Stimulated activated CD4-positive, alpha-beta T cell treated with anti-CD3 and anti-CD28 coated beads, Interleukin-12 subunit alpha, Interleukin-12 subunit beta, amount 100 ng/mL, for 4 hours (primary cell): ENCODE results near the gene CSAD.
"Not testable (repeated sequence)": the region's sequence is repeated elsewhere in the genome, so short reads cannot be mapped to it uniquely, and the experiment has no call there.

ENCODE experiments used
- DNase-seq: peaks from one replicate; pipeline ENCODE4 v3.0.0-alpha.2; 2020

The CSAD gene

DNA sequence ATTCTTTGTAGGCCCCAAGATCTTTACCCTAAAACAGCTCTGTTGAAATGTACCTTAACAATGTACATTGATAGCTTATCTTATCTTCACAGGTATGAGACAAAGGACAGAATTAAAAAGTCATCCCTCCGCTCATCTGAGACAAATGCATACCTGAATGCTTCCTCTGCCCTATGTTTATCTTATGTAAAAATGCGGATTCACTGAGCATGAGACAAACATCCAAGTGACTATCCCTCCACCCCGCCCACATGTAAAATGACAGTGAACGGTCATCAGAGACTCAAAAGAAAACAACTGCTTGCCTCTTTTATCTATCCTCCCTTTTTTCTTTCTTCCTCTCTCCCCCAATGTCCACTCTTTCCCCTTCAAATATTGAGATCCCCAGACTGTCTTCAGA is 37.4 kb downstream of the CSAD start:
- no peak for DNase-seq

GRCh38 chr12:53133722-53134121 is 47.0 kb downstream of the CSAD start:
- no peak for DNase-seq

DNA sequence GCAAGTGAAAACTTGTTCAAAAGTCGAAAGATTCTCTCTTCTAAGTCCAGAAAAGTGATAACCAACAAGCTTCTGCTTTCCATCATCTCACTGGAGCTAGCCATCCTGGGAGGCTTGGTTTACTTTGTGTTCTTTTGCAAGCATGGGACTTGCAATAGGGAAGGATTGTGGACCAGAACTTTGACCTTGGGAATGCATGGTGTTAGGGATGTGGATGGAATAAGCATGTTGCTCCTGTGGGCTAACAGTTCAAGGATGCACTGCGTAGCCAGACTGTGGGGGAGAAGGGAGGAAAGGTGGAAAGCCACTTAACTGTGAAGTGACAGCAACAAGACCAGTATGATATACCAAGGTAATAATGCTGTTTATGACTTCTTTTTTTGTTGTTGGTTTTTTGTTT is 48.9 kb downstream of the CSAD start:
- DNase-seq, result no peak

- DNase-seq, result no peak
Observed at GRCh38 chr12:53128780-53129569, 51.8 kb downstream of the CSAD start.

DNA sequence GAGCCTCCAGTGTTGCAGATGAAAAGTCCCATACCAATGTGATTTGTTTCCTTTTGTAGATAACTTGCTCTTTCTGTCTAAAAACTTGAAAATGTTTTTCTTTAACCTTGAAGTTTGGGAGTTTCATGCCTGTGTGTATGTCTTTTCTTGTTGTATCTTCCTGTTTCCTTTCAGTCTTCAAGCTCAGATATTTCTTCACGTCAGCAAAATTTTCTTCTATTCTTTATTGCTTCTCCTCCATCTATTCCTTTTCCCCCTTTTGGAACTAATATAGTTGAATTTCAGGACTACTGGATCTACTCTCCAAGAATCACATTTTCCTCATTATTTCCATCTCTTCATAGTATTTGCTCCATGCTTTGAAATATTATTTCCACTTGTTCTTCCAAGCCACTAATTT is 53.6 kb downstream of the CSAD start:
- DNase-seq, result no peak

GRCh38 chr12:53124352-53124723 is 56.4 kb downstream of the CSAD start:
- DNase-seq, result no peak

DNA sequence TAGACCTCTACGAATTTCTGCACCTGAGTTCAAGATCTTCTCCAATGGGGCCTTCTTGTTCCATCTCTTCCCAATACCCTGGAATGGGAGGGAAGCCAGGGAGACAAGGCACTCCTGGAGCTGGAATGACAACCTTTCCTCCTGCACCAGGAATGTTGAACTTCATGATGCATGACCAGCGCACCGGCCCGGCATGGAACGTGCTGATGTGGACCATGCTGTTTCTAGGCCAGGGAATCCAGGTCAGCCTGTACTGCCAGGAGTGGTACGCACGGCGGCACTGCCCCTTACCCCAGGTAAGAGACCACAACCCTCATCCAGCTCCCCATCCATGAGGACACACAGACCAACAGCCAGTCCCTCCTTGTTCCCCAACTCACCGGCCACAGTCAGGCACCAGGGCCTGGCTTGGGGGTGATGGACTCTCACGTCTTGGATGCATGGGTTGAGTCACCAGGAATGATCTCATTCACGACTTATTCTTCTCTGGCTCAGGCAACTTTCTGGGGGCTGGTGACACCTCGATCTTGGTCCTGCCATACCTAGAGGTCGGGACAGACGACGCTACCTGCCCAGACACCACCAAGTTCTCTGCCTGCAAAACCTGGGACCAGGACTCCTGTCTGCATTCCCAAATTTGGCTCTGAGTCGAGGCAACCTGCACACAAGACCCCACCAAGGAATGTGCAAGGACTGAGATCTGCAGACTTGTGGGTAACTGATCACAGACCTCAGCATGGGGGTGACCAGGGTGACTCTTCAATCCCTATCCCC is 57.0 kb downstream of the CSAD start:
- no peak for DNase-seq

- no peak for DNase-seq
Observed at GRCh38 chr12:53122961-53123468, 57.7 kb downstream of the CSAD start.

- DNase-seq, result no peak
Observed at GRCh38 chr12:53120685-53121525, 59.8 kb downstream of the CSAD start.

DNA sequence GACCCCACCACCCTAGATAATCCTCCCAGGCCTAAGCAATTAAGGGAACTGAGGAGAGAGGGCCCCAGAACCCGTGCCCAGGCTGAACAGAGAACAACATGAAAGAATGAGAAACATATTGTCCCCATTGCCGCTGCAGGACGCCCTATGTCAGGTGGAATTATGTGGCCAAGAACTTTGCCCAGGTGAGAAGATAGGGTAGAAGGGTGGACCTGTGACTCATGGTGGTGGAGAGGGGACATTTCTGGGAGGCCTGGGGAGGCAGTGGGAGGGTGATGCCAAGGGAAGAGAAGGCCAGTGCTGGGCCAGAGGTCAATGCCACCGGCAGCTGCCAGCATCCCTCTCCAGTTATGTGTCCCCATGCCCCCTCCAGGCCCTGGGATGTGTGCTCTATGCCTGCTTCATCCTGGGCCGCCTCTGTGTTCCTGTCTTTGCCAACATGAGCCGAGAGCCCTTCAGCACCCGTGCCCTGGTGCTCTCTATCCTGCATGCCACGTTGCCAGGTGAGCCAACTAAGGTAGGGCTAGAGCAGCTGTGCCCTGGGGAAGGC is 61.9 kb downstream of the CSAD start:
- no peak for DNase-seq

GRCh38 chr12:53115891-53116648 is 64.7 kb downstream of the CSAD start:
- DNase-seq, result no peak

DNA sequence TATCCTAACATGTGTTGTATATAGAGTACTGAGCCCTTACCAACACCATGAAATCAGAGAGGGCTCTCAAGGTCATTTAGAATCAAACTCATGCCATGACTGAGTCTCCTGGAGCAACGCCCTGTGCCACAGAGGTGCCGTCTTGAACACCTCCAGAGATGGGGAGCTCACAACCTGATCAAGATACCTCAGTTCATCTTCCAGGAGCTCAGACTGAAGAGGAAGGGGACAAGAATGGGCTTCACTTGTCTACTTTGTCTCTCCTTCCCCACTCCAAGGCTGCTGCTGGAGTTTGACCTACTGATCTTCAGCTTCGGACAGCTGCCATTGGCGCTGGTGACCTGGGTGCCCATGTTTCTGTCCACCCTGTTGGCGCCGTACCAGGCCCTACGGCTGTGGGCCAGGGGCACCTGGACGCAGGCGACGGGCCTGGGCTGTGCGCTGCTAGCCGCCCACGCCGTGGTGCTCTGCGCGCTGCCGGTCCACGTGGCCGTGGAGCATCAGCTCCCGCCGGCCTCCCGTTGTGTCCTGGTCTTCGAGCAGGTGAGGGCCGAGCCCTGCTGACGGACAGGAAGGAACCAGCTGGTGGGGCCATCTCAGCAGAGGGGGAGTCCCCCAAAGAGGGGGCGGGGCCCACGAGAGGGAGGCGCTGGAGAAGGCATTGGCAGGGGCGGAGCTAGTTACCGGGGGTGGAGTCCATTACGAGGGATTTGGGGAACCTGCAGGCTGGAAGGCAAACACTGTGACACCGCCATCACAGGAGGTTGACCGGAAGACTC is 65.4 kb downstream of the CSAD start:
- DNase-seq, result no peak

- no peak for DNase-seq
Observed at GRCh38 chr12:53113951-53114350, 66.8 kb downstream of the CSAD start.

- DNase-seq, result no peak
Observed at GRCh38 chr12:53113136-53113705, 67.5 kb downstream of the CSAD start.

GRCh38 chr12:53112431-53112830 is 68.3 kb downstream of the CSAD start:
- DNase-seq, result not testable (repeated sequence)
